Mesenchymal stem cell (in vitro differentiated cells and primary cell): ENCODE data around the gene MORN4.

Source experiments
- DNase-seq: peaks from one replicate; pipeline ENCODE4 v3.0.0-alpha.2; 2013
- H2AFZ ChIP-seq: one replicate; pipeline ENCODE4 v1.6.1; 2013; ENCODE audit warnings: low read depth, mild to moderate bottlenecking, control low read depth, inconsistent platforms, low read length, moderate library complexity
- H2AK5ac ChIP-seq: 2 replicates; pipeline ENCODE4 v1.6.1; 2013; ENCODE audit warnings: low read length, moderate library complexity, mild to moderate bottlenecking, inconsistent platforms; ENCODE audit not compliant: severe bottlenecking
- H2BK120ac ChIP-seq: one replicate; pipeline ENCODE4 v1.6.1; 2013; ENCODE audit warnings: low read depth, mild to moderate bottlenecking, inconsistent platforms, low read length, moderate library complexity
- H2BK12ac ChIP-seq, 2 experiments: one replicate each; pipeline ENCODE4 v1.6.1; 2013; ENCODE audit warnings: inconsistent platforms in 2 of 2, low read length in 2 of 2, mild to moderate bottlenecking in 2 of 2, moderate library complexity in 2 of 2, control low read depth in 1 of 2
- H2BK15ac ChIP-seq: one replicate; pipeline ENCODE4 v1.6.1; 2013; ENCODE audit warnings: mild to moderate bottlenecking, low read depth, inconsistent platforms; ENCODE audit not compliant: poor library complexity, severe bottlenecking
- H2BK5ac ChIP-seq: 2 replicates; pipeline ENCODE4 v1.6.1; 2013; ENCODE audit warnings: low read depth, mild to moderate bottlenecking, low read length, control low read depth, inconsistent platforms; ENCODE audit not compliant: poor library complexity, severe bottlenecking
- H3K14ac ChIP-seq, 2 experiments: one replicate each; pipeline ENCODE4 v1.6.1; 2013; ENCODE audit warnings: inconsistent platforms in 2 of 2, low read length in 2 of 2, control low read depth in 1 of 2, mild to moderate bottlenecking in 1 of 2, moderate library complexity in 1 of 2
- H3K18ac ChIP-seq, 2 experiments: one replicate each; pipeline ENCODE4 v1.6.1; 2013; ENCODE audit warnings: inconsistent platforms in 2 of 2, low read length in 2 of 2, control low read depth in 1 of 2, low read depth in 1 of 2, mild to moderate bottlenecking in 1 of 2
- H3K23ac ChIP-seq, 2 experiments: one replicate each; pipeline ENCODE4 v1.6.1; 2013; ENCODE audit warnings: inconsistent platforms in 2 of 2, low read length in 2 of 2, mild to moderate bottlenecking in 2 of 2, moderate library complexity in 2 of 2, control low read depth in 1 of 2
- H3K27ac ChIP-seq: 2 replicates; pipeline ENCODE4 v1.5.1; 2013; ENCODE audit warnings: mild to moderate bottlenecking, moderate library complexity, low read length, control low read depth, inconsistent platforms; ENCODE audit not compliant: poor library complexity, severe bottlenecking
- H3K27me3 ChIP-seq, 2 experiments: 2 replicates each; pipeline versions ENCODE4 v1.6.1 to v1.7.0; 2013; ENCODE audit warnings: low read length in 2 of 2, mild to moderate bottlenecking in 2 of 2, moderate library complexity in 2 of 2, control low read depth in 1 of 2, inconsistent platforms in 1 of 2; ENCODE audit not compliant: control insufficient read depth in 1 of 2, insufficient read depth in 1 of 2
- H3K36me3 ChIP-seq, 2 experiments: 2 replicates each; pipeline versions ENCODE4 v1.6.1 to v1.7.0; 2013; ENCODE audit warnings: low read length in 2 of 2, control low read depth in 1 of 2, inconsistent platforms in 1 of 2, low read depth in 1 of 2, mild to moderate bottlenecking in 1 of 2; ENCODE audit not compliant: insufficient read depth in 2 of 2, control insufficient read depth in 1 of 2
- H3K4ac ChIP-seq, 2 experiments: one replicate each; pipeline ENCODE4 v1.6.1; 2013; ENCODE audit warnings: inconsistent platforms in 2 of 2, low read length in 2 of 2, mild to moderate bottlenecking in 2 of 2, moderate library complexity in 2 of 2, control low read depth in 1 of 2, low read depth in 1 of 2
- H3K4me1 ChIP-seq: 2 replicates; pipeline ENCODE4 v1.6.1; 2013; ENCODE audit warnings: low read depth, low read length, control low read depth; ENCODE audit not compliant: control insufficient read depth, insufficient read depth
- H3K4me2 ChIP-seq: 2 replicates; pipeline ENCODE4 v1.6.1; 2013; ENCODE audit warnings: low read length, mild to moderate bottlenecking, inconsistent platforms; ENCODE audit not compliant: poor library complexity, severe bottlenecking
- H3K4me3 ChIP-seq, 2 experiments: 2 replicates each; pipeline versions ENCODE4 v1.5.1 to v1.7.0; 2013; ENCODE audit warnings: low read length in 2 of 2, mild to moderate bottlenecking in 2 of 2, control low read depth in 1 of 2, low read depth in 1 of 2; ENCODE audit not compliant: insufficient read depth in 1 of 2
- H3K79me1 ChIP-seq: replicated peaks from 2 replicates; pipeline ENCODE4 v1.6.1; 2013; ENCODE audit warnings: mild to moderate bottlenecking, control low read depth, low read length, inconsistent platforms; ENCODE audit not compliant: poor library complexity, severe bottlenecking
- H3K9ac ChIP-seq: 2 replicates; pipeline ENCODE4 v1.7.0; 2013; ENCODE audit warnings: mild to moderate bottlenecking, low read length, moderate library complexity
- H3K9me3 ChIP-seq: 2 replicates; pipeline ENCODE4 v1.7.0; 2013; ENCODE audit warnings: mild to moderate bottlenecking, low read length; ENCODE audit not compliant: control insufficient read depth
- H4K8ac ChIP-seq: one replicate; pipeline ENCODE4 v1.6.1; 2013; ENCODE audit warnings: inconsistent platforms, mild to moderate bottlenecking, low read length, moderate library complexity
- H4K91ac ChIP-seq: one replicate; pipeline ENCODE4 v1.6.1; 2013; ENCODE audit warnings: mild to moderate bottlenecking, low read length, inconsistent platforms
- WGBS: methylation state at CpG from one replicate; pipeline ENCODE4 v1.1.7; 2013; ENCODE audit warnings: mixed read lengths; 5-methylcytosine and 5-hydroxymethylcytosine counted together

The MORN4 gene

GRCh38 chr10:97608991-97609561, 24.2 kb downstream of the MORN4 start:
- WGBS: 84% methylated on average over 13 of the region's 13 CpGs
- no peak for DNase-seq
- Histone ChIP-seq H3K36me3 (peaks cover 0 to 9% of the 10 kb centered on the region in 2 experiments), H4K8ac (no peak overlapping the region), H3K18ac (no peak overlapping the region), H2AFZ (no peak overlapping the region), H2AK5ac (peak overlapping the region; percentile 29), H3K4ac (no peak overlapping the region), H3K27ac (no peak overlapping the region), H3K27me3 (no peaks in the 10 kb centered on the region), H2BK120ac (no peak overlapping the region), H4K91ac (no peak overlapping the region), H2BK5ac (no peak overlapping the region), H2BK12ac (no peak overlapping the region), H3K23ac (no peak overlapping the region), H3K4me2 (no peak overlapping the region), H3K14ac (no peak overlapping the region), H3K79me1 (peaks cover 4% of the 10 kb centered on the region), H3K4me1 (peaks cover 9% of the 10 kb centered on the region), H3K4me3 (no peak overlapping the region), H3K9me3 (no peaks in the 10 kb centered on the region), H3K9ac (no peak overlapping the region), H2BK15ac (peak overlapping the region; percentile 13)

- no peak overlapping the region for H3K14ac ChIP-seq
- peaks cover 0 to 9% of the 10 kb centered on the region in 2 experiments for H3K36me3 ChIP-seq
- no peak overlapping the region for H3K23ac ChIP-seq
- H3K4me1 ChIP-seq: peaks cover 7% of the 10 kb centered on the region
- H2AK5ac ChIP-seq: peak overlapping the region; percentile 61
- no peak overlapping the region for H2BK15ac ChIP-seq
- 88% methylated on average over 5 of the region's 5 CpGs for WGBS
- no peak overlapping the region for H3K9ac ChIP-seq
- H3K18ac ChIP-seq: no peak overlapping the region
- no peak overlapping the region for H3K4ac ChIP-seq
- H3K27me3 ChIP-seq: no peaks in the 10 kb centered on the region
- no peak overlapping the region for H4K8ac ChIP-seq
- DNase-seq: no peak
- no peak overlapping the region for H3K4me3 ChIP-seq
- H2BK120ac ChIP-seq: no peak overlapping the region
- no peak overlapping the region for H3K27ac ChIP-seq
- H3K9me3 ChIP-seq: no peaks in the 10 kb centered on the region
- peaks cover 4% of the 10 kb centered on the region for H3K79me1 ChIP-seq
- no peak overlapping the region for H3K4me2 ChIP-seq
- H4K91ac ChIP-seq: no peak overlapping the region
- no peak overlapping the region for H2AFZ ChIP-seq
- no peak overlapping the region for H2BK12ac ChIP-seq
- H2BK5ac ChIP-seq: no peak overlapping the region
Measured at GRCh38 chr10:97607095-97607636, 26.1 kb downstream of the MORN4 start.

GRCh38 chr10:97601268-97602215, 31.8 kb downstream of the MORN4 start:
- 89% methylated on average over 20 of the region's 21 CpGs for WGBS
- no peak overlapping the region for H3K9ac ChIP-seq
- no peak for DNase-seq
- H2BK5ac ChIP-seq: no peak overlapping the region
- no peak overlapping the region for H2BK12ac ChIP-seq
- H3K79me1 ChIP-seq: no peaks in the 10 kb centered on the region
- H3K27ac ChIP-seq: no peak overlapping the region
- peak overlapping the region in 1 of 2 experiments; percentile 53 for H3K23ac ChIP-seq
- H3K36me3 ChIP-seq: peaks cover 0 to 18% of the 10 kb centered on the region in 2 experiments
- H3K27me3 ChIP-seq: no peaks in the 10 kb centered on the region
- no peak overlapping the region for H3K4me2 ChIP-seq
- no peak overlapping the region for H2AFZ ChIP-seq
- no peaks in the 10 kb centered on the region for H3K9me3 ChIP-seq
- H2AK5ac ChIP-seq: no peak overlapping the region
- H3K4me1 ChIP-seq: peaks cover 5% of the 10 kb centered on the region
- H3K18ac ChIP-seq: no peak overlapping the region
- no peak overlapping the region for H4K91ac ChIP-seq
- no peak overlapping the region for H3K14ac ChIP-seq
- H2BK15ac ChIP-seq: no peak overlapping the region
- no peak overlapping the region for H3K4me3 ChIP-seq
- H2BK120ac ChIP-seq: no peak overlapping the region
- H3K4ac ChIP-seq: no peak overlapping the region
- no peak overlapping the region for H4K8ac ChIP-seq

GRCh38 chr10:97600616-97601015, 32.7 kb downstream of the MORN4 start:
- H4K91ac ChIP-seq: no peak overlapping the region
- H3K4me2 ChIP-seq: no peak overlapping the region
- H3K36me3 ChIP-seq: peaks cover 0 to 18% of the 10 kb centered on the region in 2 experiments
- no peaks in the 10 kb centered on the region for H3K27me3 ChIP-seq
- H3K27ac ChIP-seq: no peak overlapping the region
- H4K8ac ChIP-seq: no peak overlapping the region
- no peak overlapping the region for H2AFZ ChIP-seq
- no peak overlapping the region for H3K4ac ChIP-seq
- H2BK15ac ChIP-seq: no peak overlapping the region
- H3K4me3 ChIP-seq: no peak overlapping the region
- no peak overlapping the region for H3K14ac ChIP-seq
- no peak overlapping the region for H2BK120ac ChIP-seq
- no peak for DNase-seq
- H3K4me1 ChIP-seq: peaks cover 12% of the 10 kb centered on the region
- no peak overlapping the region for H3K23ac ChIP-seq
- H2BK5ac ChIP-seq: no peak overlapping the region
- H2AK5ac ChIP-seq: no peak overlapping the region
- no peak overlapping the region for H3K18ac ChIP-seq
- 88% methylated on average over 1 of the region's 1 CpG for WGBS
- H3K79me1 ChIP-seq: no peaks in the 10 kb centered on the region
- no peaks in the 10 kb centered on the region for H3K9me3 ChIP-seq
- no peak overlapping the region for H3K9ac ChIP-seq
- no peak overlapping the region for H2BK12ac ChIP-seq
